Measurements from ENCODE around the gene ELFN2.

Gene ELFN2

GRCh38 chr22:37378642-37379058, 48.6 kb downstream of the ELFN2 start:
- Histone ChIP-seq H3K79me2 (ENCODE audit: insufficient read depth, low read length) (no peaks in the 10 kb centered on the region), H3K36me3 (ENCODE audit: insufficient read depth, low read length) (no peaks in the 10 kb centered on the region), H3K4me1 (ENCODE audit: insufficient read depth, low read length) (no peaks in the 10 kb centered on the region), H3K9me3 (ENCODE audit: insufficient read depth, low read length, severe bottlenecking) (no peaks in the 10 kb centered on the region), H3K27ac (ENCODE audit: low read length) (no peak overlapping the region), H4K20me1 (ENCODE audit: insufficient read depth, low read length) (no peaks in the 10 kb centered on the region; the same call in 1 of the 2 replicates), H3K4me3 (ENCODE audit: low read depth in 1 of 2, low read length in 2 of 2) (no peak overlapping the region), H3K4me2 (ENCODE audit: insufficient read depth, low read length) (no peak overlapping the region), H3K9ac (ENCODE audit: low read depth, low read length) (no peak overlapping the region), H2AFZ (ENCODE audit: low read depth, low read length) (no peak overlapping the region), H3K27me3 (ENCODE audit: insufficient read depth, low read length, poor library complexity) (peaks cover 3% of the 10 kb centered on the region)
- DNase-seq (no peak), ATAC-seq (ENCODE audit: insufficient read depth, low read depth) (no peak)
- TF ChIP-seq EZH2 (IDR thresholded peaks at IDR 0.05; ENCODE audit: borderline replicate concordance, low read depth, low read length, severe bottlenecking) = no peak

DNA sequence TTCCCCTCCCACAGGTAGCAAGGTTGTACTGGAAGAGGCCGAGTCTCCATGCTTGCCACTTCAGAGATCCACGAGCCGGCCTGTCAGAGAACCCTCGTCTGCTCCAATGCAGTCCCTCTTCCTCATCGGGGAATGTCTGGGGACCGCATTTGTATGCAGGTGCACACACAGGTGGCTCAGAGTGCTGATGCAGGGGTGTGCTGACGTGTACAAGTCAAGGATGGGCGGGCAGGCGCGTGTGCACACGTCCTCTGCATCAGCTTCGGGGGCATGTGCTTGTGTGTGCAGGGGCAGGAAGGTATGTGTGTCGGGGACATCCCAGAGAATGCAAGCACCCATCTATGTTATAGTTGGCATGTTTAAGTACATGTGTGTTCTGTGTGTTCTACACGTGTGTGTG, 49.4 kb downstream of the ELFN2 start:
- DNase-seq (no peak), ATAC-seq (ENCODE audit: insufficient read depth, low read depth) (no peak)
- no peak overlapping the region for H2AFZ ChIP-seq (ENCODE audit: low read depth, low read length)
- TF ChIP-seq EZH2 (IDR thresholded peaks at IDR 0.05; ENCODE audit: borderline replicate concordance, low read depth, low read length, severe bottlenecking) = no peak
- TF ChIP-seq, protein P1, sequence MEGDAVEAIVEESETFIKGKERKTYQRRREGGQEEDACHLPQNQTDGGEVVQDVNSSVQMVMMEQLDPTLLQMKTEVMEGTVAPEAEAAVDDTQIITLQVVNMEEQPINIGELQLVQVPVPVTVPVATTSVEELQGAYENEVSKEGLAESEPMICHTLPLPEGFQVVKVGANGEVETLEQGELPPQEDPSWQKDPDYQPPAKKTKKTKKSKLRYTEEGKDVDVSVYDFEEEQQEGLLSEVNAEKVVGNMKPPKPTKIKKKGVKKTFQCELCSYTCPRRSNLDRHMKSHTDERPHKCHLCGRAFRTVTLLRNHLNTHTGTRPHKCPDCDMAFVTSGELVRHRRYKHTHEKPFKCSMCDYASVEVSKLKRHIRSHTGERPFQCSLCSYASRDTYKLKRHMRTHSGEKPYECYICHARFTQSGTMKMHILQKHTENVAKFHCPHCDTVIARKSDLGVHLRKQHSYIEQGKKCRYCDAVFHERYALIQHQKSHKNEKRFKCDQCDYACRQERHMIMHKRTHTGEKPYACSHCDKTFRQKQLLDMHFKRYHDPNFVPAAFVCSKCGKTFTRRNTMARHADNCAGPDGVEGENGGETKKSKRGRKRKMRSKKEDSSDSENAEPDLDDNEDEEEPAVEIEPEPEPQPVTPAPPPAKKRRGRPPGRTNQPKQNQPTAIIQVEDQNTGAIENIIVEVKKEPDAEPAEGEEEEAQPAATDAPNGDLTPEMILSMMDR (IDR thresholded peaks at IDR 0.05; ENCODE audit: borderline replicate concordance, extremely low read depth, low read length, poor library complexity, severe bottlenecking) = no peak
- no peak overlapping the region for H3K4me3 ChIP-seq (ENCODE audit: low read depth in 1 of 2, low read length in 2 of 2)
- H3K79me2 ChIP-seq (ENCODE audit: insufficient read depth, low read length) = no peaks in the 10 kb centered on the region
- H3K4me2 ChIP-seq (ENCODE audit: insufficient read depth, low read length) = no peak overlapping the region
- H3K9ac ChIP-seq (ENCODE audit: low read depth, low read length) = no peak overlapping the region
- H3K36me3 ChIP-seq (ENCODE audit: insufficient read depth, low read length) = no peaks in the 10 kb centered on the region
- no peaks in the 10 kb centered on the region for H3K4me1 ChIP-seq (ENCODE audit: insufficient read depth, low read length)
- H3K27ac ChIP-seq (ENCODE audit: low read length) = no peak overlapping the region
- H3K27me3 ChIP-seq (ENCODE audit: insufficient read depth, low read length, poor library complexity) = peaks cover 3% of the 10 kb centered on the region
- H3K9me3 ChIP-seq (ENCODE audit: insufficient read depth, low read length, severe bottlenecking) = no peaks in the 10 kb centered on the region
- no peaks in the 10 kb centered on the region; the same call in 1 of the 2 replicates for H4K20me1 ChIP-seq (ENCODE audit: insufficient read depth, low read length)

DNA sequence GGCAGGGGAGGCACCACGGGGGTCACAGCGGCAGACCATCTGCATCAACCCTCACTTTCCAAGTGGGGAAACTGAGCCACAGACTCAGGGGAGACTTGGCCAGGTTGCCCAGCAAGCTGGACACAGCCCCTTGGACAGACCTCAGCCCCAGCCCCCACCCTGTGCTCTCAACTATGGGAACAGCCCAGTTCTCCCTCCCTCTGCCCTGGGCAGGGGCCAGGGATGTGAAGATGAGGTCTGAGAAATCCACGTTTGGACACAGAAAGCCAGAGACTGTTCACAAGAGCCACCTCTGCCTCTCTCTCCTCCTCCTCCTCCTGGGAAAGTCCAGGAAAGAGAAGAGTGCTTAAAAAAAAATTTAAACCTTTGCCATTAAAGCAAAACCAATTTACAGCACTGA, 50.1 kb downstream of the ELFN2 start:
- no peak for ATAC-seq (ENCODE audit: insufficient read depth, low read depth)
- Histone ChIP-seq H3K27me3 (ENCODE audit: insufficient read depth, low read length, poor library complexity) (peaks cover 3% of the 10 kb centered on the region), H3K27ac (ENCODE audit: low read length) (no peak overlapping the region)

DNA sequence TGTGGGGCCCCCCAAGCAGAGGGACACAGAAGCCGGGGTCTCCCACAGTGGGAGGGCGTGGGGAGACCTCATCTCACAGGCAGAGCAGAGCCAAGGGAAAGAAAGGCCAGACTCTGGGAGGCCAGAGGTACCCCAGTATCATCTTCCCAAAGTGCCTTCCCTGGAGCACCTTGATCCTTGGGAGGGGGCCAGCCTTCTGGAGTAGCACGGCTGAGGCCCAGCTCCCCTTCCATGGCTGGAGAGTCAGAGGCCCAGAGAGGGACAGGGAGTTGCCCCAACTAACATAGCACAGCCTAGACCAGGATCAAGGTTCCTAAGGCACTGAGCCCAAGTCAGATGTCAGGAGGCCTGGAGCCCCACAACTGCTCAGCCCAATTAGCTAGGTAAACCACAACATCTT, 50.6 kb downstream of the ELFN2 start:
- Histone ChIP-seq H3K4me2 (ENCODE audit: insufficient read depth, low read length) (no peak overlapping the region), H2AFZ (ENCODE audit: low read depth, low read length) (no peak overlapping the region), H3K27ac (ENCODE audit: low read length) (no peak overlapping the region), H3K27me3 (ENCODE audit: insufficient read depth, low read length, poor library complexity) (peaks cover 3% of the 10 kb centered on the region), H4K20me1 (ENCODE audit: insufficient read depth, low read length) (no peaks in the 10 kb centered on the region; the same call in 1 of the 2 replicates), H3K36me3 (ENCODE audit: insufficient read depth, low read length) (no peaks in the 10 kb centered on the region), H3K9ac (ENCODE audit: low read depth, low read length) (no peak overlapping the region), H3K79me2 (ENCODE audit: insufficient read depth, low read length) (no peaks in the 10 kb centered on the region), H3K4me3 (ENCODE audit: low read depth in 1 of 2, low read length in 2 of 2) (no peak overlapping the region), H3K4me1 (ENCODE audit: insufficient read depth, low read length) (no peaks in the 10 kb centered on the region), H3K9me3 (ENCODE audit: insufficient read depth, low read length, severe bottlenecking) (no peaks in the 10 kb centered on the region)
- ATAC-seq (ENCODE audit: insufficient read depth, low read depth) (no peak), DNase-seq (no peak)
- TF ChIP-seq EZH2 (IDR thresholded peaks at IDR 0.05; ENCODE audit: borderline replicate concordance, low read depth, low read length, severe bottlenecking) = no peak
- TF ChIP-seq, protein P1 (IDR thresholded peaks at IDR 0.05; ENCODE audit: borderline replicate concordance, extremely low read depth, low read length, poor library complexity, severe bottlenecking) = no peak

More for the DNA sequence above, 50.1 kb downstream of the ELFN2 start:
- no peak for DNase-seq
- TF ChIP-seq EZH2 (IDR thresholded peaks at IDR 0.05; ENCODE audit: borderline replicate concordance, low read depth, low read length, severe bottlenecking) = no peak
- TF ChIP-seq, protein P1 (IDR thresholded peaks at IDR 0.05; ENCODE audit: borderline replicate concordance, extremely low read depth, low read length, poor library complexity, severe bottlenecking) = no peak
- Histone ChIP-seq H3K9me3 (ENCODE audit: insufficient read depth, low read length, severe bottlenecking) (no peaks in the 10 kb centered on the region), H2AFZ (ENCODE audit: low read depth, low read length) (no peak overlapping the region), H3K9ac (ENCODE audit: low read depth, low read length) (no peak overlapping the region), H3K79me2 (ENCODE audit: insufficient read depth, low read length) (no peaks in the 10 kb centered on the region), H3K4me1 (ENCODE audit: insufficient read depth, low read length) (no peaks in the 10 kb centered on the region), H3K36me3 (ENCODE audit: insufficient read depth, low read length) (no peaks in the 10 kb centered on the region), H4K20me1 (ENCODE audit: insufficient read depth, low read length) (no peaks in the 10 kb centered on the region; the same call in 1 of the 2 replicates), H3K4me2 (ENCODE audit: insufficient read depth, low read length) (no peak overlapping the region), H3K4me3 (ENCODE audit: low read depth in 1 of 2, low read length in 2 of 2) (no peak overlapping the region)
